Measurements from ENCODE around the gene PRRT1B.

GRCh38 chr9:131575946-131576853, 30.9 kb downstream of the PRRT1B start:
- no peak for TF ChIP-seq CTCF (IDR thresholded peaks at IDR 0.05)
- TF ChIP-seq POLR2A (IDR thresholded peaks at IDR 0.05) = no peak

Measured in right lobe of liver (tissue), 4 donors.